K562 (cell line): ENCODE measurements around the gene PRDM1. TPM values are rescaled to one million over a fixed set of nuclear protein-coding genes. Genes with fewer than 3 reads are reported as not detected.

Experiments used
- BRF2 ChIP-seq: IDR thresholded peaks from 3 replicates; pipeline ENCODE4 v1.6.1; 2011; ENCODE audit warnings: borderline replicate concordance, mild to moderate bottlenecking; ENCODE audit not compliant: insufficient read length, insufficient read depth
- CAMTA2 ChIP-seq: fragments of 250-450 bp; sonication (Bioruptor Pico); conservative IDR thresholded peaks from 2 replicates; pipeline ENCODE4 v1.5.1; 2022
- ELF1 ChIP-seq: fragments of 200-800 bp; sonication (Bioruptor generic); IDR thresholded peaks from 2 replicates; pipeline ENCODE4 v1.6.1; 2016; ENCODE audit warnings: missing genetic modification characterization, missing compliant biosample characterization
- ETS1 ChIP-seq: conservative IDR thresholded peaks from 2 replicates; pipeline ENCODE4 v1.6.1; 2011; ENCODE audit warnings: low read depth, mild to moderate bottlenecking, low read length; ENCODE audit not compliant: control insufficient read depth
- ETS2 ChIP-seq: IDR thresholded peaks from 2 replicates; pipeline ENCODE4 v1.6.1; 2016; ENCODE audit warnings: borderline replicate concordance, missing genetic modification characterization, mild to moderate bottlenecking, moderate library complexity, missing compliant biosample characterization; ENCODE audit not compliant: poor library complexity, severe bottlenecking
- FIP1L1 ChIP-seq: fragments of 200-400 bp; formaldehyde crosslinking; IDR thresholded peaks from 2 replicates; pipeline ENCODE4 v1.6.1; 2018; ENCODE audit warnings: mild to moderate bottlenecking, low read depth, low read length; ENCODE audit not compliant: poor library complexity, severe bottlenecking
- KDM2B ChIP-seq: fragments of 250-450 bp; sonication (Bioruptor Pico); IDR thresholded peaks from 2 replicates; pipeline ENCODE4 v1.8.0; 2021; ENCODE audit warnings: mild to moderate bottlenecking, moderate library complexity
- MIER1 ChIP-seq: fragments of 450-650 bp; IDR thresholded peaks from 2 replicates; pipeline ENCODE4 v1.6.1; 2016; ENCODE audit warnings: antibody characterized with exemption, mild to moderate bottlenecking, low read depth
- NELFE ChIP-seq: IDR thresholded peaks from 2 replicates; pipeline ENCODE4 v1.6.1; 2011; ENCODE audit warnings: mild to moderate bottlenecking; ENCODE audit not compliant: insufficient read depth, insufficient read length
- NRF1 ChIP-seq, 2 experiments: fragments of 450-650 bp; IDR thresholded peaks in 1 of 2; conservative IDR thresholded peaks in 1 of 2; 2 replicates each; pipeline ENCODE4 v1.6.1; 2014; ENCODE audit warnings: mild to moderate bottlenecking in 2 of 2
- SIN3A ChIP-seq, 2 experiments: fragments of 150-350 bp in 1 of 2; IDR thresholded peaks; 2 replicates each; pipeline ENCODE4 v1.6.1; 2011 to 2016; ENCODE audit warnings: borderline replicate concordance in 2 of 2, low read depth in 2 of 2, low read length in 2 of 2, mild to moderate bottlenecking in 2 of 2, moderate library complexity in 2 of 2; ENCODE audit not compliant: control insufficient read depth in 1 of 2
- SMARCE1 ChIP-seq: fragments of 450-650 bp; IDR thresholded peaks from 2 replicates; pipeline ENCODE4 v1.7.1; 2016; ENCODE audit warnings: mild to moderate bottlenecking
- TBP ChIP-seq: optimal IDR thresholded peaks from 2 replicates; pipeline ENCODE3; 2011; ENCODE audit warnings: low read depth, low read length, improper control_type of control experiment
- U2AF2 ChIP-seq: fragments of 200-400 bp; formaldehyde crosslinking; optimal IDR thresholded peaks from 2 replicates; pipeline ENCODE3; 2017; ENCODE audit warnings: low read depth, mild to moderate bottlenecking, low read length
- polyA plus RNA-seq, 8 experiments: library from polyadenylated mRNA; depleted of rRNA in 4 of 8; stranded (reverse) in 5 of 8; unstranded in 3 of 8; fragments of >200 nt; fragmentation: Nextera tagmentation in 2 of 8; fragmentation: Illumina TruSeq in 1 of 8; extraction: Ambion mirVana in 2 of 8; extraction: Trizol in 1 of 8; gene quantifications; 2 replicates each; pipeline versions ENCODE4 v1.2.1 to v1.2.3, GENCODE V29; 2011 to 2014; ENCODE audit warnings: inconsistent platforms in 1 of 8, missing spikeins in 1 of 8
- total RNA-seq, 7 experiments: library from RNA; depleted of rRNA in 6 of 7; stranded (reverse); fragments of >200 nt in 6 of 7; fragmentation: Illumina TruSeq in 2 of 7; extraction: Trizol in 2 of 7; gene quantifications; 2 replicates each; pipeline versions ENCODE4 v1.2.1 to v1.2.3, GENCODE V29; 2011 to 2021; ENCODE audit warnings: low replicate concordance in 1 of 7
- TF ChIP-seq, protein P1 (sequence below): sonication (generic); formaldehyde crosslinking; IDR thresholded peaks from 2 replicates; pipeline ENCODE4 v1.8.0; 2022; ENCODE audit warnings: missing genetic modification reagents, mild to moderate bottlenecking, moderate library complexity, borderline replicate concordance
- TF ChIP-seq, protein P2 (sequence below): IDR thresholded peaks from 2 replicates; pipeline ENCODE4 v1.6.1; 2012; ENCODE audit warnings: low read depth, low read length, improper control_type of control experiment, borderline replicate concordance
- TF ChIP-seq, protein P3 (sequence below), 2 experiments: fragments of 150-350 bp in 1 of 2; IDR thresholded peaks; 2 replicates each; pipeline ENCODE4 v1.6.1; 2012 to 2016; ENCODE audit warnings: low read depth in 2 of 2, low read length in 2 of 2, mild to moderate bottlenecking in 1 of 2, moderate library complexity in 1 of 2

PRDM1 gene
- total and polyA plus RNA-seq, 9 of the 15 experiments (the other 6 are each of a cell fraction or from before 2014, with no cell fraction given): 0.09 to 0.89 (median 0.27) TPM

DNA sequence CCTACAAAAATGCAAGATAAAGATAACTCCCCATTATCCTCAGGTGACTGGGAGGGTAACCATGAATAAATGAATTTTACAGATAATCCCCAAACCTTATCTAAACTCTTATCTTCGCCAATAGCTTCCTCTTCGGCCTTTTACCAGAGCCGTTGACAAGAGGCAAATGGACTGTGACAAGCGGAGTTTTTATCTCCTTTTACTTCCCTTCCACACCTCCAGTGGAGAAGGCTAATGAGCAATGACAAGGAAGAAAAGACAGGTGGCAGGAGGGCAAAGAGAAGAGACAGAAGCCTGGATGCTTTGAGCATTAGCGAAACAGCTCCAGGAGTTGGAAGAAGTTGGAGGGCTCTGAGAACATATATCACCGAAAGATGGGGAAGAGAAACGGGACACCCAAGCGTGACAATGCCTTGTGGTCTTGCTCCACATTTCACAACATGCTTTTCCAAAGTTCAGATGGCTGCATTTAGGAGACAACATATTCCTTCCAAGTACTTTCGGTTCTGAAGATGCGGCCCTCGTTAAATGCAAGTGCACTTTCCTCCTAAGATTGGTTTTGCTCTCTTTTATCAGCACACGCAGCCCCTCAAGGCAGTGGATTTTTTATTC is 69.2 kb downstream of the PRDM1 start (continued):
- TF ChIP-seq, protein P1, sequence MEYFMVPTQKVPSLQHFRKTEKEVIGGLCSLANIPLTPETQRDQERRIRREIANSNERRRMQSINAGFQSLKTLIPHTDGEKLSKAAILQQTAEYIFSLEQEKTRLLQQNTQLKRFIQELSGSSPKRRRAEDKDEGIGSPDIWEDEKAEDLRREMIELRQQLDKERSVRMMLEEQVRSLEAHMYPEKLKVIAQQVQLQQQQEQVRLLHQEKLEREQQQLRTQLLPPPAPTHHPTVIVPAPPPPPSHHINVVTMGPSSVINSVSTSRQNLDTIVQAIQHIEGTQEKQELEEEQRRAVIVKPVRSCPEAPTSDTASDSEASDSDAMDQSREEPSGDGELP (CRISPR knock-in tag): no peak
- TF ChIP-seq ETS2 (tag): no peak
- TF ChIP-seq, protein P2, sequence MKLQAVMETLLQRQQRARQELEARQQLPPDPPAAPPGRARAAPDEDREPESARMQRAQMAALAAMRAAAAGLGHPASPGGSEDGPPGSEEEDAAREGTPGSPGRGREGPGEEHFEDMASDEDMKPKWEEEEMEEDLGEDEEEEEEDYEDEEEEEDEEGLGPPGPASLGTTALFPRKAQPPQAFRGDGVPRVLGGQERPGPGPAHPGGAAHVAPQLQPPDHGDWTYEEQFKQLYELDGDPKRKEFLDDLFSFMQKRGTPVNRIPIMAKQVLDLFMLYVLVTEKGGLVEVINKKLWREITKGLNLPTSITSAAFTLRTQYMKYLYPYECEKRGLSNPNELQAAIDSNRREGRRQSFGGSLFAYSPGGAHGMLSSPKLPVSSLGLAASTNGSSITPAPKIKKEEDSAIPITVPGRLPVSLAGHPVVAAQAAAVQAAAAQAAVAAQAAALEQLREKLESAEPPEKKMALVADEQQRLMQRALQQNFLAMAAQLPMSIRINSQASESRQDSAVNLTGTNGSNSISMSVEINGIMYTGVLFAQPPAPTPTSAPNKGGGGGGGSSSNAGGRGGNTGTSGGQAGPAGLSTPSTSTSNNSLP: no peak
- TF ChIP-seq U2AF2: no peak
- TF ChIP-seq SIN3A (IDR thresholded peaks at IDR 0.05; ENCODE audit: borderline replicate concordance in 2 of 2, control insufficient read depth in 1 of 2, low read depth in 2 of 2, low read length in 2 of 2): no peak
- TF ChIP-seq SMARCE1: peak; percentile 47; the same call in 1 of the 2 replicates
- no peak for TF ChIP-seq FIP1L1
- TF ChIP-seq NRF1 (conservative IDR thresholded peaks at IDR 0.05 in 1 of 2, IDR thresholded peaks at IDR 0.05 in 1 of 2): no peak
- TF ChIP-seq, protein P3, sequence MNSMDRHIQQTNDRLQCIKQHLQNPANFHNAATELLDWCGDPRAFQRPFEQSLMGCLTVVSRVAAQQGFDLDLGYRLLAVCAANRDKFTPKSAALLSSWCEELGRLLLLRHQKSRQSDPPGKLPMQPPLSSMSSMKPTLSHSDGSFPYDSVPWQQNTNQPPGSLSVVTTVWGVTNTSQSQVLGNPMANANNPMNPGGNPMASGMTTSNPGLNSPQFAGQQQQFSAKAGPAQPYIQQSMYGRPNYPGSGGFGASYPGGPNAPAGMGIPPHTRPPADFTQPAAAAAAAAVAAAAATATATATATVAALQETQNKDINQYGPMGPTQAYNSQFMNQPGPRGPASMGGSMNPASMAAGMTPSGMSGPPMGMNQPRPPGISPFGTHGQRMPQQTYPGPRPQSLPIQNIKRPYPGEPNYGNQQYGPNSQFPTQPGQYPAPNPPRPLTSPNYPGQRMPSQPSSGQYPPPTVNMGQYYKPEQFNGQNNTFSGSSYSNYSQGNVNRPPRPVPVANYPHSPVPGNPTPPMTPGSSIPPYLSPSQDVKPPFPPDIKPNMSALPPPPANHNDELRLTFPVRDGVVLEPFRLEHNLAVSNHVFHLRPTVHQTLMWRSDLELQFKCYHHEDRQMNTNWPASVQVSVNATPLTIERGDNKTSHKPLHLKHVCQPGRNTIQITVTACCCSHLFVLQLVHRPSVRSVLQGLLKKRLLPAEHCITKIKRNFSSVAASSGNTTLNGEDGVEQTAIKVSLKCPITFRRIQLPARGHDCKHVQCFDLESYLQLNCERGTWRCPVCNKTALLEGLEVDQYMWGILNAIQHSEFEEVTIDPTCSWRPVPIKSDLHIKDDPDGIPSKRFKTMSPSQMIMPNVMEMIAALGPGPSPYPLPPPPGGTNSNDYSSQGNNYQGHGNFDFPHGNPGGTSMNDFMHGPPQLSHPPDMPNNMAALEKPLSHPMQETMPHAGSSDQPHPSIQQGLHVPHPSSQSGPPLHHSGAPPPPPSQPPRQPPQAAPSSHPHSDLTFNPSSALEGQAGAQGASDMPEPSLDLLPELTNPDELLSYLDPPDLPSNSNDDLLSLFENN (IDR thresholded peaks at IDR 0.05; ENCODE audit: low read depth in 2 of 2, low read length in 2 of 2): no peak
- no peak for TF ChIP-seq MIER1
- TF ChIP-seq TBP: no peak
- TF ChIP-seq BRF2: no peak
- TF ChIP-seq KDM2B (CRISPR knock-in tag): no peak
- TF ChIP-seq NELFE: no peak
- TF ChIP-seq ETS1: no peak
- peak; percentile 66 for TF ChIP-seq ELF1 (tag)
- no peak for TF ChIP-seq CAMTA2
